A673 (cell line): ENCODE results near the gene SRSF10. TPM values are rescaled to one million over a fixed set of nuclear protein-coding genes. Genes with fewer than 3 reads are reported as not detected.
A peak's percentile ranks its signal among the peaks of the same experiment; 100 is the strongest.

Experiments
- BruUV-seq: library from RNA; stranded (reverse); fragments of 400-500 nt; replicated peaks from 2 replicates; lab custom pipeline; 2021; lab: Mats Ljungman, UMichigan
- CTCF ChIA-PET: fragments of 300-600 bp; sonication (Branson Sonifier 250); formaldehyde crosslinking; loops from one replicate; lab custom pipeline; 2022; ENCODE audit warnings: antibody characterized with exemption; lab: Charles Lee
- POLR2A ChIA-PET: fragments of 300-600 bp; sonication (Branson Sonifier 250); formaldehyde crosslinking; loops from one replicate; lab custom pipeline; 2022; ENCODE audit warnings: antibody characterized with exemption; ENCODE audit not compliant: low non-redundant PET; lab: Charles Lee
- DNase-seq: peaks from one replicate; pipeline ENCODE4 v3.0.0-alpha.2; 2015; ENCODE audit warnings: low spot score
- H3K27ac ChIP-seq: fragments of 200-600 bp; sonication (generic); 2 replicates; pipeline ENCODE4 v1.5.1; 2016; ENCODE audit warnings: mixed run types, low read depth, mild to moderate bottlenecking, mixed read lengths, antibody characterized with exemption, low read length; ENCODE audit not compliant: poor library complexity, severe bottlenecking
- H3K27me3 ChIP-seq: fragments of 200-600 bp; sonication (generic); replicated peaks from 2 replicates; pipeline ENCODE4 v1.6.1; 2017; ENCODE audit warnings: mixed run types, low read depth, mild to moderate bottlenecking, mixed read lengths, antibody characterized with exemption, low read length; ENCODE audit not compliant: insufficient read depth, poor library complexity
- H3K36me3 ChIP-seq: fragments of 200-600 bp; sonication (generic); 2 replicates; pipeline ENCODE4 v1.6.1; 2016; ENCODE audit warnings: mixed run types, mild to moderate bottlenecking, mixed read lengths, antibody characterized with exemption, low read length; ENCODE audit not compliant: insufficient read depth, poor library complexity, severe bottlenecking
- H3K4me1 ChIP-seq: fragments of 200-600 bp; sonication (generic); 2 replicates; pipeline ENCODE4 v1.6.1; 2017; ENCODE audit warnings: mixed run types, mild to moderate bottlenecking, mixed read lengths, antibody characterized with exemption, low read length; ENCODE audit not compliant: insufficient read depth, poor library complexity, severe bottlenecking
- H3K4me3 ChIP-seq: fragments of 200-600 bp; sonication (generic); 2 replicates; pipeline ENCODE4 v1.5.1; 2016; ENCODE audit warnings: low read depth, mixed run types, mild to moderate bottlenecking, mixed read lengths, low read length; ENCODE audit not compliant: poor library complexity, severe bottlenecking
- H3K9me3 ChIP-seq: fragments of 200-600 bp; sonication (generic); 2 replicates; pipeline ENCODE4 v1.6.1; 2016; ENCODE audit warnings: mixed run types, low read depth, mild to moderate bottlenecking, mixed read lengths, antibody characterized with exemption, low read length; ENCODE audit not compliant: poor library complexity, severe bottlenecking
- EZH2 ChIP-seq: fragments of 200-600 bp; sonication (generic); IDR thresholded peaks from 2 replicates; pipeline ENCODE4 v1.6.1; 2017; ENCODE audit warnings: borderline replicate concordance, low read depth, mild to moderate bottlenecking, mixed read lengths, antibody characterized with exemption, low read length; ENCODE audit not compliant: poor library complexity, severe bottlenecking
- intact Hi-C: fragments of 100-400 bp; cut with micrococcal nuclease; formaldehyde crosslinking; loops from one replicate; pipeline ENCODE4 v1.10.0; 2022; ENCODE audit not compliant: unreplicated experiment
- total RNA-seq: library from RNA; stranded (reverse); gene quantifications from 2 replicates; pipeline ENCODE4 v1.2.3, GENCODE V29; 2021
- TF ChIP-seq, protein P1 (sequence below): fragments of 300-800, 200-600 bp; sonication (generic); conservative IDR thresholded peaks from 2 replicates; pipeline ENCODE4 v1.5.1; 2017; ENCODE audit warnings: low read depth, mild to moderate bottlenecking, antibody characterized with exemption, low read length, moderate library complexity, mixed read lengths

The SRSF10 gene
- total RNA-seq, 1 experiment from 2014 or later, result 218 TPM

- BruUV-seq, result no TSS peak
- DNase-seq, result no peak
- ChIA-PET CTCF (no interaction called here), POLR2A (no interaction called here)
- peak overlapping the region; percentile 15 for H3K27ac ChIP-seq
- H3K4me1 ChIP-seq, result peaks cover 35% of the 10 kb centered on the region
- TF ChIP-seq, protein P1, sequence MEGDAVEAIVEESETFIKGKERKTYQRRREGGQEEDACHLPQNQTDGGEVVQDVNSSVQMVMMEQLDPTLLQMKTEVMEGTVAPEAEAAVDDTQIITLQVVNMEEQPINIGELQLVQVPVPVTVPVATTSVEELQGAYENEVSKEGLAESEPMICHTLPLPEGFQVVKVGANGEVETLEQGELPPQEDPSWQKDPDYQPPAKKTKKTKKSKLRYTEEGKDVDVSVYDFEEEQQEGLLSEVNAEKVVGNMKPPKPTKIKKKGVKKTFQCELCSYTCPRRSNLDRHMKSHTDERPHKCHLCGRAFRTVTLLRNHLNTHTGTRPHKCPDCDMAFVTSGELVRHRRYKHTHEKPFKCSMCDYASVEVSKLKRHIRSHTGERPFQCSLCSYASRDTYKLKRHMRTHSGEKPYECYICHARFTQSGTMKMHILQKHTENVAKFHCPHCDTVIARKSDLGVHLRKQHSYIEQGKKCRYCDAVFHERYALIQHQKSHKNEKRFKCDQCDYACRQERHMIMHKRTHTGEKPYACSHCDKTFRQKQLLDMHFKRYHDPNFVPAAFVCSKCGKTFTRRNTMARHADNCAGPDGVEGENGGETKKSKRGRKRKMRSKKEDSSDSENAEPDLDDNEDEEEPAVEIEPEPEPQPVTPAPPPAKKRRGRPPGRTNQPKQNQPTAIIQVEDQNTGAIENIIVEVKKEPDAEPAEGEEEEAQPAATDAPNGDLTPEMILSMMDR, result no peak
- TF ChIP-seq EZH2, result no peak
- no peaks in the 10 kb centered on the region for H3K9me3 ChIP-seq
- H3K36me3 ChIP-seq, result peaks cover 19% of the 10 kb centered on the region
- no peaks in the 10 kb centered on the region for H3K27me3 ChIP-seq
- no peak overlapping the region for H3K4me3 ChIP-seq
- intact Hi-C loops, result no loop called here
Observed at GRCh38 chr1:23957096-23957495, 23.0 kb downstream of the SRSF10 start.

GRCh38 chr1:23953020-23953419, 27.1 kb downstream of the SRSF10 start:
- peaks cover 28% of the 10 kb centered on the region for H3K4me1 ChIP-seq
- H3K27ac ChIP-seq, result no peak overlapping the region
- no peak overlapping the region for H3K4me3 ChIP-seq
- no TSS peak for BruUV-seq
- no peaks in the 10 kb centered on the region for H3K36me3 ChIP-seq
- TF ChIP-seq EZH2, result no peak
- TF ChIP-seq, protein P1, result no peak
- ChIA-PET POLR2A (interaction anchor here (0.5 to 0.6 kb wide), 2 partner anchors 21 to 609 kb away, joined by 3 to 13 read pairs; partner anchors contain the start of gene HNRNPR), CTCF (no interaction called here)
- intact Hi-C loops, result no loop called here
- H3K27me3 ChIP-seq, result no peaks in the 10 kb centered on the region
- DNase-seq, result no peak
- H3K9me3 ChIP-seq, result no peaks in the 10 kb centered on the region

DNA sequence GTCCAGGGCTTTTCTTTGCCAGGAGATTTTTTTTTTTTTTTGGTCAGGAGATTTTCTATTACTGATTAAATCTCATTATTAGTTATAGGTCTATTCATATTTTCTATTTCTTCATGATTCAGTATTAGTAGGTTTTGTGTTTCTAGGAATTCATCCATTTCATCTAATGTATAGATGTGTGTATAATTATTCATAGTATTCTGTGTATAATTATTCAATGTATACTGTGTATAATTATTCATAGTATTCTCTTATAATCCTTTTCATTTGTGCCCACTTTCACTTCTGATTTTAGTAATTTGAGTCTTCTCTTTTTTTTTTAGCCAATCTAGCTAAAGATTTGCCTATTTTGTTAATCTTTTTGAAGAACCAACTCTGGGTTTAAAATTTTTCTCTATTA, 32.8 kb downstream of the SRSF10 start:
- TF ChIP-seq, protein P1, result no peak
- no peak for TF ChIP-seq EZH2
- BruUV-seq, result no TSS peak
- POLR2A ChIA-PET, result no interaction called here

More for the DNA sequence above, 32.8 kb downstream of the SRSF10 start:
- Histone ChIP-seq H3K36me3 (no peaks in the 10 kb centered on the region), H3K27me3 (no peaks in the 10 kb centered on the region), H3K27ac (no peak overlapping the region), H3K9me3 (peaks cover 14% of the 10 kb centered on the region), H3K4me3 (no peak overlapping the region), H3K4me1 (no peaks in the 10 kb centered on the region)
- no peak for DNase-seq
- CTCF ChIA-PET, result interaction anchor here (0.6 kb wide), 1 partner anchor 83 kb away, joined by 5 read pairs; no protein-coding TSS in a partner anchor
- intact Hi-C loops, result no loop called here
